Fibroblast of skin of abdomen (primary cell): ENCODE data around the gene TSPAN12.
"Not testable (repeated sequence)": the region's sequence is repeated elsewhere in the genome, so short reads cannot be mapped to it uniquely, and the experiment has no call there.

Source experiments
- DNase-seq: peaks from one replicate; pipeline ENCODE4 v3.0.0-alpha.2; 2013

Gene TSPAN12

GRCh38 chr7:120805636-120806388, 52.1 kb downstream of the TSPAN12 start:
- peak; percentile 67 for DNase-seq

GRCh38 chr7:120802751-120803150, 55.2 kb downstream of the TSPAN12 start:
- no peak for DNase-seq

GRCh38 chr7:120799813-120800475, 58.0 kb downstream of the TSPAN12 start:
- DNase-seq = no peak

DNA sequence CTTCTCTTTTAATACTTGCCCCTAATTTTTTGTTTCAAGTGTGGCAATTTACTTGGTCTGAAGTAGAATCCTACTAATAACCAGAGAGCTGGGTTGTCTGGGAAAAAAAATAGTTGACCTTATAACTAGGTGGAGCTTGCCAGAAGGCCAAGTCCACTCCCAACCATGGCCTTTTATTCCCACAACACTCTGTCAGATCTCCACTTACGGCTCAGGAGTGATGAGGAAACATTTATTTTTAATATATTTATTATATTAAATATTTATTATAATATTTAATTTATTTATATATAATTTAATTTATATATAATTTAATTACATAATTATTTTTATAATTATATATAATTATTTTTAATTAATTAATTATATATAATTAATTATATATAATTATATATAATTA, 58.8 kb downstream of the TSPAN12 start:
- no peak for DNase-seq

DNA sequence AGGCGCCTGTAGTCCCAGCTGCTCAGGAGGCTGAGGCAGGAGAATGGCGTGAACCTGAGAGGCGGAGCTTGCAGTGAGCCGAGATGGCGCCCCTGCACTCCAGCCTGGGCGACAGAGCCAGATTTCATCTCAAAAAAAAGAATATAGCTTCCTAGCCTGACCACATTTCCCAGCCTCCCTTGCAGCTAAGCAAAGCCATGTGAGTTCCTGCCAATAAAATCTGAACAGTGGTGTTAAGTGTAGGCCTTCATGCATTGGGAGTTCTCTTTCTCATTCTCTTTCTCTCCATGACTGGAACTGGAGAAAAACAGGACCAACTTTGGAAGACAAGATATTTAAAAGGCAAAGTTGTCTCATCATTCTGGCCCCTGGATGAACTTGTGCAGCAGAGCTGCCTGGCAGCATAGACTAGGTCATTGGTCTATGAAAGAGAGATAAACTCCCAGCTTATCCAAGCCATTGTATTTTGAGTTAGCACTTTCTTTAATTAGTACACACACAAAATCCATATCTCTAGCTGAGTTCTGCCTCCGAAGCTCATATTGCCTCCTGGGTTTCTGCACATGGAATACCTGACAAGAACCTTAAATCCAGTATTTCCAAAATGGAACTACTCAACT, 60.8 kb downstream of the TSPAN12 start:
- DNase-seq = no peak

GRCh38 chr7:120794106-120794729, 63.7 kb downstream of the TSPAN12 start:
- peak; percentile 18 for DNase-seq

GRCh38 chr7:120793213-120793936, 64.6 kb downstream of the TSPAN12 start:
- no peak for DNase-seq

DNA sequence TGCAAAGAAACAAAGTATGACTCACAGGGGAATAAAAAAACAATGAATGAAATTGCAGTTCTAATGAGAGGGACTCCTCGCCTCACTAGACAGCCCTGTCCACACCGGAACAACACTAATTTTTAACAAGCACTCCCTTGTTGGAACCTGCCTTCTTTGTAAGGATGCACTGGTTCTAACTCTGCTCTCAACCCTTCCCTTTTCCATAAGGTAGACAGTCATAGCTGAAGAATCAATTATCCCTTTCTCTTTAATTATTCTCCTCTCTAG, 65.1 kb downstream of the TSPAN12 start:
- DNase-seq = no peak

DNA sequence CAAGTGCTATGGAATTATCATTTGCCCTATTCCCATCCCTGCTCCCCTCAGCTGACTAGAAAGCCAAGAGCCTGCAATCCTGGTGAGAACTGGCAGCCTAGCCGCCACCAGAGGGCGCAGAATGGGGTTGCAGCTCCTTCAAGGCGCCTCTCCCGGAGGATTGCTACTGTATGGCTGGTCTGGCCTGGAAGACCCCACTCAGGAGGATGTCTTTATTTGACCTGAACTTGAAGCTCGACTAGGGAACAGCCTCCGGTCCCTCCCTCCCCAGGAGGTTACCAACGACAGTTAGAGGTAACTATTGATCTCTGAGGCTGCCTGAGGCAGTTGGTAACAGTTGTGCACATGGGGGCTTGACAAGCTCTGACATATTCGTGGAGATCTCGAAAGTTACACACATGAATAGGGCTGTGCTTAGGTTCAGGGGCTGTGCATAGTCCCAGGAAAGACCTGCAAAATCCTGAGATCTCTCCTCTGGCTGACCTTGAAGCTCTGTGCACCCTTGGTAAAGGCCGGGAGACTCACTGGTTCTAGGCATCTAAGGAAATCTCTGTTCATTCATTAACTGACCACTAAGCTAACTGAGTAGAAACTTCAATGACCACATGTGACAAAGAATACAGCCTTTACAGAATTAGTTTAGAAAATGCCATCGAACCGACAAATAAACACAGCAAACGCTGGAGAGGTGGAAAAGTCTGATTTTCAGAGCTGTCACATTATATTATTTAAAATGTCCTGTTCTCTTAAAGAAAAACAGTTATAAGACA, 65.7 kb downstream of the TSPAN12 start:
- DNase-seq = peak; percentile 63

DNA sequence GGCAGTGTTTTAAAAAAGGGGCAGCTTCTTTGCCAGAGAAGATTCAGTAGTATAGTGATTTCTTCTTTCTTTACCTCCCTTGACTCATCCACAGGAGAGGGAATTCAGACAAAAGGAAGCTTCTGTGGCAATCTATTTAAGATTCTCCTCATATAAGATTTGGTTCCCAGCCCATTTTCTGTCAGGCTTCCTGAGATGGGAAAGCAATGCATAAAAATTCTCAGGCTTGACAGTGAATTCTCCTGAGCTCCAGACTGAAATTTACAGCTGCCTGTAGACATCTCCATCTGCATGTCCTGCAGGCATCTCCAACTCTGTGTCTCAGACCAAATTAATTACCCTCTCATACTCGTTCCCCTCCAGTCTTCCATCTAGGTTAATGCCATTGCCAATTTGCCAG, 72.8 kb downstream of the TSPAN12 start:
- peak; percentile 10 for DNase-seq

- DNase-seq = no peak
Observed at GRCh38 chr7:120783721-120784120, 74.2 kb downstream of the TSPAN12 start.

DNA sequence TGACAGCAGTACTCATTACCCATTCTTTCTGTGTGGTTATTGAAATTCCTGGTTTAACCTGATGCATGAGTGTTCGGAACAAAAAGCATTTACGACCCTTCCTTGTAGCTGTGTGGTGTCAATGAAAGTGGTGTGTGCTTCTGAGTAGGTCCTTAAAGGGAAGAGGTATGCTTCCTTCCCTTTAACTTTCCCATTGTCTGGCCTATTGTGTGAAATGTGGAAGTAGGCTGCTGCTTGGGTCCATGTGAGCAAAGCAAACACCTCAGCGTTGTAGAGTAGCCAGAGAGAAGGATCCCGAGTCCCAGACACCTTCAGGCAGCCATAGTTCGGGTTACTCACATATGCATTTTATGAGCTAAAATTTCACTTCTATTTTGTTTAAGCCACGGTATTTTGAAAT, 74.7 kb downstream of the TSPAN12 start:
- no peak for DNase-seq

DNA sequence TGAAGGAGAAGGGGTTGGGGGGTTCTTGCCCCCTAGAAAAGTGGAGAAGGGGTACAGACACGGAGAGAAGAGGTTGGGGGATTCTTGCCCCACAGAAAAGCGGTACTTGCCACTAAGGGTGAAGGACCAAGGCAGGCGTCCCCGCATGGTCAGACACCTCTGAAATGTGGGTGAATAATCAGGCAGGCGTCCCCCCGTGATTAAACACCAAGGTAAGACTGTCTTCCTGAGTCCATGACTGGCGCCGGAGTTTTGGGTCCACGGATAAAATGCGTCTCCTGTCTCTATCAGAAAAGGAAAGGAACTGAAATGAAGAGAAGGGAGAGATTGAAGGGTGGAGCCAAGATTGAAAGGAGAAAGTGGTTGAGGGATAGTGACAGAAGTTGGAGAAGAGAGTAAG, 76.0 kb downstream of the TSPAN12 start:
- DNase-seq = not testable (repeated sequence)

DNA sequence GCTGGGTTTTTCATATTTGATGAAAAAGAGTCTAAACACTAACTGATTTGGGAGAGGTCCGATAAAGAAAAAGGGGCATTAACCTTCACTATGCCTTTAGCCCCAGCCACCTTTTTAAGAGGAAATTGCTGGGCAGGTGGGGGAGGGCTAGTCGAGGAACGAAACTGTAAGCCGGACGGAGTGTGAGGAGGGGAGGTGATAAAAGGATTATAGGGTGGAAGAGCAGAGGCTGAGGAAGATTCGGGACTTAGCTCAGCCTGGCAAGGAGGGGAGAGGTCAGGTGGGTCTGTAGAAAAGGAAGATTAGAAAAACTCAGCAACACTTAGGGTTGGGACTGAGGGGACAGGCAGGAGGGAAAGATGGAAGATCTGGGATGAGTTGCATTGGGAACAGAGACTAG, 77.0 kb downstream of the TSPAN12 start:
- no peak for DNase-seq

DNA sequence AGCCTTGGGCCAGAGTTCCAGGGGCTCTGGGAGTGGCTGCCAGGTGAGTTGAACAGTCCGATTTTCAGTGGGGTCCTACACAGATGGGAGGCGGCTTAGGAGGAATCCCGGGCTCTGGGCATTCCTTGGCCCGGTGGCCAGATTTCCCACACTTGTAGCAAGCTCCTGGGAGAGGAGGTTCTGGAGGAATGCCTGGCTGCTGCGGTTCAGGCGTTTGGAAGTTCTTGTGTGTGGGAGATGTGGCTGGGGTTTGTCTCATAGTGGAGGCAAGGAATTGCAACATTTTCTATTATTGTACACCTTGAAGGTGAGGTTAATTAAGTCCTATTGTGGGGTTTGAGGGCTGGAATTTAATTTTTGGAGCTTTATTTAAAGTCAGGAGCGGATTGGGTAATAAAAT, 77.5 kb downstream of the TSPAN12 start:
- not testable (repeated sequence) for DNase-seq

- DNase-seq = not testable (repeated sequence)
Observed at GRCh38 chr7:120779078-120779477, 78.9 kb downstream of the TSPAN12 start.

DNA sequence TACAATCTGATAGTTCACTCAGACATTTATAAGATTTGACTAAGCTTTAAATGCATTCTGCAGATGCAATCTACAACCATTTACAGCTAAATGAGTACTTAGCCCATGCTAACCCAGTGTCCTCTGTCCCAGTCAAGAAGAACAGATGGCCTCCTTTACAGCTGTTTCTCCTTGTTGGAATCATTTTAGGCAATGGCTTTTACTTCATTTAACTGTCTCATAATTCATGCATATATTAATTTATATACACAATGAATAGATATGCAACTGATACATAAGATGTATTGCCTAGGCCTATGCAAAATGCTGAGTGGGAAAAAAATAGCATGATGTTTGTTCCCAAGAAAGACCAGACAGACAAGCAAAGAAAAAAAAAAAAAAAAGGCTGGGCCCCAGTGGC, 82.2 kb downstream of the TSPAN12 start:
- no peak for DNase-seq

- no peak for DNase-seq
Observed at GRCh38 chr7:120774481-120774880, 83.5 kb downstream of the TSPAN12 start.

DNA sequence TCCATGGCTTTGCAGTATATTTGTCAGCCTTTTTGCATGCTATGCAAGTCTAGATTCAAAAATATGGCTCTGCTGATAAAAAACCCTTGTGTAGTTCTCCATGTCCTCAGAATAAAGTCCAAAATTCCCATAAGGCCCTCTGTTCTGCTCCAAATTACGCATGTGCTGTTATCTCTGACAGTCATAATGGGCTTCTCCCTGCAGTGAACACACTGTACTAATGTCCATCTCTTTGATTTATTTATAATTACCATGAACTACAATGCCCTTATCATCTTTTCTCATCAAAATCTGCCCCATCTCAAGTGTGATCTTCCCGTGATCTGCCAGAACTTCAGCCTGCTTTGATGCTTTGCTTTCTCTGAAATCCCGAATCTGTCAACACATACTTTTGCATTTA, 87.7 kb downstream of the TSPAN12 start:
- DNase-seq = no peak

DNA sequence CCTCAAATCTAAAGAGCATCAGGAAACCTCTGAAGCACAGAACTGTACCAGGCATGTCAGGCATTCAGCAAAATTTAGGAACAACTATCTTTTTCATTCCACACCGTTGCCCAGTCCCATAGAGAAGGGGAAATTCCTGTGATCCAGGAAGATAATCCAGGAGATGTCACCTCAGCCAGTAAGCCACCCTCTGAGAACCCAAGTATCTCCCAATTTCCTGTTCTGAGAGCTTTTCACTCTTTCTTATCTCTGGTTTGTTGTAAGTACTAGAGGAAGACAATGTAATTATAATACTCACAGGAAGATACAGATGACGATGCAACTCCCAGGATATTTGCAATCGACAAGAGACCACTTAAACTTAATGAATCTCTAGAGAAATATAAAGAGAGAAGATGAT, 97.1 kb downstream of the TSPAN12 start:
- DNase-seq = no peak

DNA sequence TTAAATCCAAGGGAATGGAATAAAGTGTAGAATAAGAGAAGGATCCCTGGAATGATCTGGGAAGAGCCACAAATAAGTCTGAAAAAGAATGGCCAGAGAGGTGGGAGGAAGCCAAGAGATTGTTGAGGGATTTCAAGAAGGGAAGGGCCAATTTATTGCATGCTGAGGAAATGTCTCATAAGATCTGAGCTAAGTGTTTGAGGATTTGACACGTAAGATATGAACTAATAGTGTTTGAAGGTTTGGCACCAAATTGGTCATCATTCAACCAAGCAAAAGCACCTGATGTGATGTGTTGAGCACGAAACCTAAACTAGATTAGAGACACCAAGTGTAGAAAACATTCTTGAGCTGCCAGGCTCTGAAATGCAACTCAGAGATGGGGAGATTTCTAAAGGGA, 97.9 kb downstream of the TSPAN12 start:
- DNase-seq = no peak

DNA sequence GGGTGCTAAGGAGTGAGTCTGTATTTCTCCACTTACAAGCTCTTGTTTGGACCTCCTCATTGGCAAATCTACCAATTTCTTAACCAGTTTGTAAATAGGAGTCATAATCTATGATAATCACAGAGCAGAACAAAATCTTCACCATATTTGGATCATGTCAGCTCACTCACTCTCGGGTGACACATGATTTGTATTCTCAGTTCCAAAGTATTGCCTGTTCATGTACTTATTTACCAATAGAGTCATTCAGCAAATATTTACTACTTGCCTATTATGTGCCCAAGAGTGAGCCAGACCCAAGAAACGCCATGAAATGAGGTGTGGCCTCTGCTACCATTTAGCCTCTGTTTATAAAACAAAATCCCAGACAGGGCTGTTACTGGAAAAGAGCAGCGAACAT, 114.8 kb downstream of the TSPAN12 start:
- DNase-seq = no peak
